ENCODE measurements around the gene CCL7.
"Not testable (repeated sequence)": the region's sequence is repeated elsewhere in the genome, so short reads cannot be mapped to it uniquely, and the experiment has no call there.

The CCL7 gene

GRCh38 chr17:34269969-34270368, at the start of gene CCL7:
TSS of gene CCL7 (plus strand) at chr17:34270221. CDS start at chr17:34270291, 70 bp downstream.
- peak in 1 of 2 experiments; percentile 41 for DNase-seq (ENCODE audit: low read depth in 2 of 2)

- DNase-seq (ENCODE audit: low read depth in 2 of 2) = no peak
These were observed 49.1 kb upstream of the CCL7 start for GRCh38 chr17:34220752-34221395.

DNA sequence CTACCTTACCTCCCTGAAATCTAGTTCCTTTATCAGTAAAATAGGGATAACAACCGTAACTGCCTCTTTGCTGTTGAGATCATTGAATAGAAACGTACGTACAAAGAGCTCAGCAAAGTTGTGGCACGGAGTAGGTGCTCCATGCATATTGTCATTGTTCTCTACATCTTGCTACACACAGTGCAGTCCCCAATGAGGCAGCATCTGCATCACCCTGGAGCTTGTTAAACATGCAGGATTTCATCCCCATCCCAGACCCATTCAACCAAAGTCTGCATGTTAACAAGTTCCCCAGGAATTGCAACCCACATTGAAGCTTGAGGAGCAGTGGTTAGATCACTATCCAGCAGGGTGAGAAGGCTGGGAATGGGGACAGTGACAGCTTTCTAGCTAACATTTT, 48.6 kb upstream of the CCL7 start:
- DNase-seq (ENCODE audit: low read depth in 2 of 2) = no peak

DNA sequence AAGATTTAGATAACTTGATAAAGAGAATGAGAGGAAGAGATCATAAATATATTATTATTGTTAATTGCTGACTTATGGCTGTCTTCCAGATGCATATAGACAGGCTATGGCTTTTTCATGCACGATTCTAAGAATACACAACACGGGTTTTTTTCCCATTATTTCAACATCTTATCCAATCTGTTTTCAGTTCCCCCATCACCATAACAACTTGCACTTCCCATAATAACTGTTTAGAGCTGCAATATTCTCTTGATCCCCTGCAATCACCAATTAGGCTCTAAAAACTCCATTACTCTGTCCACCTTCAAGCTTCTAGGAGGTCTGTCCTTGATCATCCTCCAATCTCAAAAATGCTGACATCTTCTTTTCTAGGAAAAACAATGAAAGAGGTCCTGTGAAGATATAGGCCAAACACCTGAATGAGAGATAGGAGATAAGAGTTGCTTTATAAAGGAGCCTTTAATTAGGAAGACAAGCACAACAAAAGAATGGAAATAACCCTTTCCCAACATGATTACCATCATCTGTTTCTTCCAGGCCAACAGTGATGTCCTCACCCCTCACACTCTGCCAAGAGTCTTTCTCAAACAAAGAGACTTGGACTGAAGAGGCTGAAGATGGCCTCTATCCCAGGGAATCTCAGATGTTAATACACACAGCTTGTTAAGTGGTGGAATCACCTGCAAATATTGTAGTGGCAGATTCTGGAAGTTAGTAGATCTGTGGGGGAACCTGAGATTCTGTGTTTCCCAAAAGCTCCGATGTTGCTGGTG, 47.1 kb upstream of the CCL7 start:
- DNase-seq (ENCODE audit: low read depth in 2 of 2) = no peak

GRCh38 chr17:34225046-34225445, 45.0 kb upstream of the CCL7 start:
- DNase-seq (ENCODE audit: low read depth in 2 of 2) = no peak

DNA sequence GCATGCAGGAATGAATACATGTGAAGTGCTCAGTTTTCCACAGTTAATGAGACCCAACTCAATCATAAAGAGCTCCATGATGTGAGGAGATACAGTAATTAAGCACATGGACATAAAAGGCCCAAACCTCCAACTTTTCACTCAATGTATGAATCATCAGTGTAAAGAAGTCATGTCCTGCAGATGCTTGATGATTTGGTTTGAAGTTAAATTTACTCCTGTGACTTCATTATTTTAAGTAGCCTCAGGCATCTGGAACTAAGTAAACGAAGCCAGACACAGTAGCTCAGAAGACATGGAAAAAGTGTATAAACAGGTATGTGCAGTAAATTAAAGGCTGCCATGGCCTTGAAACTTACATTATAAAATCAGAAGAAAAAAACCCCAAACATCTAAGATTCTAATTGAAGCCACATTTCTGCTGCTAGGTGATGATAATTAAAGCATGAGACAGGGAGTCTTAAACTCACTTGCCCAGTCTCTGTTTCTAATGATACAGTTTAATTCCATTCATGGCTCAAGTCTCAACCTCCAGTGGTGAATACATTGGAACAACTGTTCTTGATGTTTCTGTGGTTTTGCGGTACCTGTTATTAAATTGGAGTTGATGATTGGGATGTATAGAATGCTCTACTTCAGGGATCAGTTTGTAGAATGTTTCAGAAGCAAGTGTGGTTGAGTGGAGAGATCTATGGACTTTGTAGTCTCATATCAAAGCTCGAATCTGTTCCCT, 43.8 kb upstream of the CCL7 start:
- peak; percentile 49 to 51 for DNase-seq (ENCODE audit: low read depth in 2 of 2)

GRCh38 chr17:34226744-34227034, 43.3 kb upstream of the CCL7 start:
- DNase-seq (ENCODE audit: low read depth in 2 of 2) = no peak

- DNase-seq (ENCODE audit: low read depth in 2 of 2) = not testable (repeated sequence)
These were observed 42.7 kb upstream of the CCL7 start for GRCh38 chr17:34227293-34227692.

GRCh38 chr17:34227707-34228106, 42.3 kb upstream of the CCL7 start:
- no peak for DNase-seq (ENCODE audit: low read depth in 2 of 2)

GRCh38 chr17:34228781-34229180, 41.2 kb upstream of the CCL7 start:
- DNase-seq (ENCODE audit: low read depth in 2 of 2) = no peak

- no peak for DNase-seq (ENCODE audit: low read depth in 2 of 2)
These were observed 39.7 kb upstream of the CCL7 start for GRCh38 chr17:34230342-34230741.

GRCh38 chr17:34234616-34235015, 35.4 kb upstream of the CCL7 start:
- DNase-seq (ENCODE audit: low read depth in 2 of 2) = no peak

- no peak for DNase-seq (ENCODE audit: low read depth in 2 of 2)
These were observed 34.5 kb upstream of the CCL7 start for GRCh38 chr17:34235389-34236028.

GRCh38 chr17:34236281-34236892, 33.6 kb upstream of the CCL7 start:
- no peak for DNase-seq (ENCODE audit: low read depth in 2 of 2)

DNA sequence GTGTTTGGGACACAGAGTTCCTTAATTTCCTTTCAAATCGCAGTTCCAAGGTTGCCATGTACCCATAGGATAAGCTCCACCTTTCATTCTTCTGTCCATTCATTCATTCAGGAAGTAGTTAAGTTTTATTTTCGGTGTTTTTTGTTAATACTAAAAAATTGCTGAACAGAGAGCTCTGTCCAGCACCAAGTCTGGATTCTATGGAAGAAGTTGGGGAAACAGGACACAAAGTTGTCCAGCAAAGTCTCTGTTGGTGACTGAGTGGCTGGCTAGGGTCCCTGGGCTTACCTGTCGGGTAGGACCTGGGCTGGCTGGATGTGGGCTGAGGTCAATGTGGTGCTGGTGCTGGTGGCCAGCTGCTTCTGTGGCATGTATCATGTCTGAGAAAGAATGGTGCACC, 32.6 kb upstream of the CCL7 start:
- DNase-seq (ENCODE audit: low read depth in 2 of 2) = no peak

GRCh38 chr17:34241062-34241461, 29.0 kb upstream of the CCL7 start:
- DNase-seq (ENCODE audit: low read depth in 2 of 2) = no peak

DNA sequence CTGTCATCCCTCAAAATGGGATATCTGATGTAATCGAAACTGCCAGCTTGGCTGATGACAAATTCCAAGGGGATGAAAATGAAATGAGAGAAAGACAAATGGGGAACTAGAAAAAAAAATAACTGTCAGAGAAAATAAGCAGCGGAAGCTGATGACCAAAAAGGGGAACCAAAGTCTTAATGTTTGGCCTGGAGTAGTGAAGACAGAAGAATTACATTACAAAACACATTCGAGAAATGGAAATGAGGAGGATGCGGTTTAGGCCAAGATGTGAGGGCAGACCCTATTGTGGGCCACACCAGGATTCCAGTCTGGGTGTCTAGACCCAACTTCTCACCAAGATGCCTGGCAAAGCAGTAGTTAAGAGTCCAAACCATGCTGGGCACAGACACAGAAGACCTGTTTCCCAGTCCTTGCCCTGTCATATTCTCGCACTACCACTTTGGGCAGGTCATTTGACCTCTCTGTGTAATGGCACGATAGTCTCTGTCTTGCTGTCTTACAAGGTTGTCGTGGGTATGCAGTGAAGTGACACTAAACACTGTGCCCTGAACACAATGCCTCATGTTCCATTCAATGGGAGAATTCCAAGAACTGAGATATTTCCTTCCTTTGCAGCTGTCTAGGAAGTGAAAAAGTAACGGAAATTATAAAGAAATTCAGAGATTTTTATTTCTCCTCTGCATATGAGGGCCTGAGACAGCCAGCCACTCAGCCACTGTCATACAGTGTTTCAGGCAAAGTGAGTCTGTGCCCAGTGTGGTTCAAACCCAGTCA, 27.2 kb upstream of the CCL7 start:
- no peak for DNase-seq (ENCODE audit: low read depth in 2 of 2)

DNA sequence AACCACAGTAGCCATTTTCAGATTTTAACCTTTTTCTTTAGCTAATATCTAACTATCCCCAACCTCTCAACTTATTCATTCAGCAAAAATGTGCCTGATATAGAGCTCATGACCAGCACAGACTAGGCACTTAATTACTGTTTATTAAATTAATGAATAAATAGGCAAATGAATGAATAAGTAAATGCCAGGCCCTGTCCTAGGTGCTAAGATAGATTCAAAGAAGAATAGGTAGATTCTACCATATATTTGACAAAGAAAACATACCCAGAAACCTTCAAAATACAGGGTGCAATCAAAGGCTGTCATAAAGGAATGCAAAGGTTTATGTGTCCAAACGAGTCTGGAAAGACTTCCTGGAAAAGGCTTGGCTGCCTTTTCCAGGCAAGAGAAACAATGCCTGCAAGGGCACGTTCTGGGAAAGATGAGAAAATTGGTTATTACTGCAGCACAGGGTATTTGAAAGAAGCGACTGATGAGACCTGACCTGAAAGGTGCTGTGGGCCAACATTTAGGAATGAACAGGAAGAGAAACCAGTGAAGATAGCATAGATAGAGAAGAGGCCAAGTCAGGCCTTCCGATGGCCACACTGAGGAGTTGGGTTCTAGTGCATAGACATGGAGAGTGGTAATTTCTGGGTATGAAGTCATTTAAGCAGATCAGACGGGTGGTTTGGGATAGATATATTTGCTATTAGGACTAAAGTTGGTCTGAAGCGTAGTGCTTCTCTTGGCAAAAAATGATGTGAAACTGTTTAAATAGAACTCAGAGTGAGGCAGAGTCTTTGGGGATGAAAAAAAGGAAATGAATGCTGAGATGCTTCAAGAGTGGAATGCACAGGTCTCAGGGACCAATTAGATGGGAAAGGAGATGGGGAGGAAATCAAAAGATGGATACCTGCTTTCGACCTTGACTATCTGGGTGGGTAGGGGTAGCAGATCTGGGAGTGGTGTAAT, 26.4 kb upstream of the CCL7 start:
- no peak for DNase-seq (ENCODE audit: low read depth in 2 of 2)

- DNase-seq (ENCODE audit: low read depth in 2 of 2) = no peak
These were observed 24.6 kb upstream of the CCL7 start for GRCh38 chr17:34245351-34245905.

DNA sequence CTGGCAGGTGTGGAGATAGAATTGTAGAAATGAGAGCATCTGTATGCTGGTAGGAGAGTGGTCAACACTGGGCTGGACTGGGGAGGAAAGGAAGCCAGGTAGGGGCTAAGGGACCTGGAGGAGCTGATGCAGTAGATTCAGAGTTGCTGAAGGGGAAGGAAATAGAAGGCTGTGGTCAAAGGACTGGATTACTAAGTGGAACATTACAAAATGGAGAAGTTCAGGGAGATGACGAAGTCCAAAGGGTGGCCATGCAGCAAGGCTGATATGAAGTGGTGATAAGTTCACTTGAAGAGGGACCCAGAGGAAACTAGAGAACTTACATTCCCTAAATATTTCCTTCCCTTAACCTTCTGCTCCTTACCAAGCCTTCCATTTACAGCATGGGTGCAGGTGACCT, 23.6 kb upstream of the CCL7 start:
- DNase-seq (ENCODE audit: low read depth in 2 of 2) = no peak

Data from fibroblast of skin of left quadriceps (primary cell).